Fibroblast of villous mesenchyme (primary cell): Measurements from ENCODE around the gene POMC. TPM values are rescaled to one million over a fixed set of nuclear protein-coding genes. Genes with fewer than 3 reads are reported as not detected.
"Not testable (repeated sequence)": the region's sequence is repeated elsewhere in the genome, so short reads cannot be mapped to it uniquely, and the experiment has no call there.

Experiments
- DNase-seq: peaks from one replicate; pipeline ENCODE4 v3.0.0-alpha.2; 2010; ENCODE audit warnings: low read depth
- H3K4me3 ChIP-seq: 2 replicates; pipeline ENCODE4 v1.5.1; 2011; ENCODE audit warnings: low read depth, mild to moderate bottlenecking, low read length
- CTCF ChIP-seq: IDR thresholded peaks from 2 replicates; pipeline ENCODE4 v1.5.1; 2012; ENCODE audit warnings: low read depth, mild to moderate bottlenecking, low read length; ENCODE audit not compliant: insufficient read depth
- total RNA-seq: library from RNA; depleted of rRNA; stranded (reverse); fragments of >200 nt; gene quantifications from 2 replicates; pipeline ENCODE4 v1.2.3, GENCODE V29; 2012

The POMC gene
- total RNA-seq: 0.32 TPM in 1 of 2 replicates, not detected in the other

- peak within 1 kb of the TSS; percentile 32 for H3K4me3 ChIP-seq
- no peak for TF ChIP-seq CTCF
- DNase-seq: peak; percentile 13
Observed at GRCh38 chr2:25168256-25169072, at the start of gene POMC. Gene POMC, minus strand, starts transcription at chr2:25168580. Its CDS starts 3,808 bp downstream, at chr2:25164772.

GRCh38 chr2:25218100-25218499 is 49.7 kb upstream of the POMC start:
- no peak for DNase-seq
- no peak for TF ChIP-seq CTCF
- H3K4me3 ChIP-seq: no peak overlapping the region

GRCh38 chr2:25215948-25216679 is 47.7 kb upstream of the POMC start:
- DNase-seq: peak; percentile 78
- peak overlapping the region; percentile 67 for H3K4me3 ChIP-seq
- no peak for TF ChIP-seq CTCF

- TF ChIP-seq CTCF: no peak
- peak; percentile 4 for DNase-seq
- peak overlapping the region; percentile 67 for H3K4me3 ChIP-seq
Observed at GRCh38 chr2:25215232-25215631, 46.9 kb upstream of the POMC start.

- DNase-seq: no peak
- TF ChIP-seq CTCF: no peak
- no peak overlapping the region for H3K4me3 ChIP-seq
Observed at GRCh38 chr2:25213229-25213628, 44.8 kb upstream of the POMC start.

GRCh38 chr2:25210923-25211322 is 42.5 kb upstream of the POMC start:
- H3K4me3 ChIP-seq, DNase-seq: not testable (repeated sequence)

GRCh38 chr2:25207078-25207545 is 38.7 kb upstream of the POMC start:
- no peak for TF ChIP-seq CTCF
- DNase-seq: no peak
- no peak overlapping the region for H3K4me3 ChIP-seq
